Liver (tissue), 9 donors: Measurements from ENCODE around the gene NAT14. TPM values are rescaled to one million over a fixed set of nuclear protein-coding genes. Genes with fewer than 3 reads are reported as not detected.
A peak's percentile ranks its signal among the peaks of the same experiment; 100 is the strongest.

Source experiments
- DNase-seq: peaks from one replicate; pipeline ENCODE4 v3.0.0-alpha.2; 2017; ENCODE audit warnings: low spot score
- H3K27ac ChIP-seq, 2 donors: one replicate each; pipeline ENCODE4 v1.7.0; 2013; ENCODE audit warnings: inconsistent platforms in 2 of 2, low read length in 2 of 2, control low read depth in 1 of 2, low read depth in 1 of 2, mild to moderate bottlenecking in 1 of 2
- H3K27me3 ChIP-seq, 4 donors: one replicate each; pipeline versions ENCODE4 v1.6.1 to v1.7.0; 2013; ENCODE audit warnings: low read length in 3 of 4, inconsistent platforms in 1 of 4, mild to moderate bottlenecking in 1 of 4, moderate library complexity in 1 of 4; ENCODE audit not compliant: control insufficient read depth in 4 of 4, insufficient read depth in 4 of 4
- H3K36me3 ChIP-seq, 4 donors: one replicate each; pipeline versions ENCODE4 v1.6.1 to v1.7.0; 2013; ENCODE audit warnings: low read length in 3 of 4, mild to moderate bottlenecking in 3 of 4, low read depth in 1 of 4, moderate library complexity in 1 of 4; ENCODE audit not compliant: control insufficient read depth in 4 of 4, insufficient read depth in 3 of 4
- H3K4me1 ChIP-seq, 4 donors: one replicate each; pipeline versions ENCODE4 v1.6.1 to v1.7.0; 2013; ENCODE audit warnings: low read length in 3 of 4, mild to moderate bottlenecking in 3 of 4, moderate library complexity in 1 of 4; ENCODE audit not compliant: control insufficient read depth in 4 of 4, insufficient read depth in 4 of 4
- H3K4me3 ChIP-seq, 3 donors: one replicate each; pipeline versions ENCODE4 v1.6.1 to v1.7.0; 2013; ENCODE audit warnings: low read length in 3 of 3, control low read depth in 1 of 3, low read depth in 1 of 3, mild to moderate bottlenecking in 1 of 3
- H3K9ac ChIP-seq, 2 donors: one replicate each; pipeline ENCODE4 v1.7.0; 2013; ENCODE audit warnings: low read length in 2 of 2, mild to moderate bottlenecking in 2 of 2, moderate library complexity in 2 of 2, control low read depth in 1 of 2, low read depth in 1 of 2
- H3K9me3 ChIP-seq, 4 donors: one replicate each; pipeline versions ENCODE4 v1.6.1 to v1.7.0; 2013; ENCODE audit warnings: low read length in 3 of 4; ENCODE audit not compliant: control insufficient read depth in 4 of 4
- ATF3 ChIP-seq: IDR thresholded peaks from 2 replicates; pipeline ENCODE4 v1.6.1; 2016; ENCODE audit warnings: antibody characterized with exemption
- CTCF ChIP-seq: fragments of 150-350 bp; IDR thresholded peaks from 2 replicates; pipeline ENCODE4 v1.5.1; 2017; ENCODE audit warnings: improper control_type of control experiment, low read depth, low read length; ENCODE audit not compliant: missing input control
- EGR1 ChIP-seq, 2 donors: IDR thresholded peaks; 2 replicates each; pipeline ENCODE4 v1.6.1; 2016 to 2018; ENCODE audit warnings: antibody characterized with exemption in 2 of 2, low read depth in 2 of 2
- FOXA2 ChIP-seq: IDR thresholded peaks from 2 replicates; pipeline ENCODE4 v1.6.1; 2016; ENCODE audit warnings: antibody characterized with exemption
- GABPA ChIP-seq, 2 donors: IDR thresholded peaks in 1 of 2; conservative IDR thresholded peaks in 1 of 2; 2 replicates each; pipeline ENCODE4 v1.6.1; 2016; ENCODE audit warnings: antibody characterized with exemption in 2 of 2, mild to moderate bottlenecking in 1 of 2, moderate library complexity in 1 of 2
- HNF4G ChIP-seq: IDR thresholded peaks from 2 replicates; pipeline ENCODE4 v1.6.1; 2016; ENCODE audit warnings: antibody characterized with exemption
- JUND ChIP-seq, 2 donors: IDR thresholded peaks; 2 replicates each; pipeline ENCODE4 v1.6.1; 2016; ENCODE audit warnings: antibody characterized with exemption in 2 of 2
- MAX ChIP-seq: IDR thresholded peaks from 2 replicates; pipeline ENCODE4 v1.6.1; 2016; ENCODE audit warnings: antibody characterized with exemption
- NR2F2 ChIP-seq: IDR thresholded peaks from 2 replicates; pipeline ENCODE4 v1.6.1; 2016; ENCODE audit warnings: antibody characterized with exemption
- RAD21 ChIP-seq, 2 donors: IDR thresholded peaks; 2 replicates each; pipeline ENCODE4 v1.6.1; 2016; ENCODE audit warnings: antibody characterized with exemption in 2 of 2, mild to moderate bottlenecking in 2 of 2
- REST ChIP-seq: IDR thresholded peaks from 2 replicates; pipeline ENCODE4 v1.6.1; 2016; ENCODE audit warnings: antibody characterized with exemption, mild to moderate bottlenecking
- RXRA ChIP-seq, 2 donors: IDR thresholded peaks; 2 replicates each; pipeline ENCODE4 v1.6.1; 2017 to 2018; ENCODE audit warnings: antibody characterized with exemption in 2 of 2, mild to moderate bottlenecking in 1 of 2
- SP1 ChIP-seq: IDR thresholded peaks from 2 replicates; pipeline ENCODE4 v1.6.1; 2018; ENCODE audit warnings: antibody characterized with exemption, mild to moderate bottlenecking
- YY1 ChIP-seq: IDR thresholded peaks from 2 replicates; pipeline ENCODE4 v1.6.1; 2016; ENCODE audit warnings: antibody characterized with exemption, mild to moderate bottlenecking
- WGBS: extraction: QIAGEN DNeasy Blood & Tissue Kit; methylation state at CpG from one replicate; pipeline ENCODE4 v1.1.7; 2013; 5-methylcytosine and 5-hydroxymethylcytosine counted together
- polyA plus RNA-seq, 2 donors: library from polyadenylated mRNA; stranded (reverse) in 1 of 2; unstranded in 1 of 2; fragments of 200-250 nt in 1 of 2; fragments of >200 nt in 1 of 2; fragmentation: Nextera tagmentation in 1 of 2; extraction: Ambion mirVana in 1 of 2; gene quantifications; one replicate each; pipeline versions ENCODE4 v1.2.1 to v1.2.3, GENCODE V29; 2013 to 2015
- total RNA-seq, 2 donors: library from RNA; depleted of rRNA; stranded (reverse); fragments of >200 nt; gene quantifications; one replicate each; pipeline ENCODE4 v1.2.3, GENCODE V29; 2014
- donor health status: healthy.
- donor health status: healthy.
- donor health status: healthy.
- donor health status: healthy.
- donor health status: healthy.

The NAT14 gene
- total RNA-seq: 1 to 10 TPM; 1.4 to 3.7 TPM
- 1 to 10 TPM; 2.6 to 3.5 TPM for polyA plus RNA-seq

- H3K36me3 ChIP-seq: peaks cover 0 to 11% (median 5%) of the 10 kb centered on the region in 4 donors
- H3K4me3 ChIP-seq: peak within 1 kb of the TSS in 1 of 3 donors; percentile 52
- 4% methylated on average over 78 of the region's 78 CpGs for WGBS
- no peaks in the 10 kb centered on the region for H3K9me3 ChIP-seq
- TF ChIP-seq GABPA (IDR thresholded peaks at IDR 0.05 in 1 of 2, conservative IDR thresholded peaks at IDR 0.05 in 1 of 2): peak; percentile 35 to 64
- no peak for TF ChIP-seq RAD21 (IDR thresholded peaks at IDR 0.05)
- H3K4me1 ChIP-seq: peaks cover 3 to 14% (median 7%) of the 10 kb centered on the region in 4 donors
- H3K27ac ChIP-seq: peak within 1 kb of the TSS; percentile 31 to 41
- peak; percentile 63 for DNase-seq
- H3K9ac ChIP-seq: peak within 1 kb of the TSS in 1 of 2 donors; percentile 38
- no peaks in the 10 kb centered on the region for H3K27me3 ChIP-seq
Observed at GRCh38 chr19:55484593-55485438, at the start of gene NAT14. Gene NAT14, plus strand, starts transcription at chr19:55485188. Its CDS starts 521 bp downstream, at chr19:55485709.

- Histone ChIP-seq H3K9ac (no peak overlapping the region), H3K9me3 (peaks cover 0 to 2% (median 1%) of the 10 kb centered on the region in 4 donors), H3K4me3 (no peak overlapping the region), H3K27me3 (peaks cover 7 to 23% (median 15%) of the 10 kb centered on the region in 4 donors), H3K36me3 (no peaks in the 10 kb centered on the region), H3K4me1 (peaks cover 0 to 3% (median 1%) of the 10 kb centered on the region in 4 donors), H3K27ac (no peak overlapping the region)
- WGBS: 40% methylated on average over 8 of the region's 8 CpGs
- TF ChIP-seq CTCF: no peak
- no peak for TF ChIP-seq JUND (IDR thresholded peaks at IDR 0.05)
- no peak for TF ChIP-seq NR2F2
- no peak for TF ChIP-seq ATF3
- TF ChIP-seq HNF4G: no peak
- no peak for TF ChIP-seq EGR1 (IDR thresholded peaks at IDR 0.05; ENCODE audit: low read depth in 2 of 2)
- TF ChIP-seq RAD21 (IDR thresholded peaks at IDR 0.05): no peak
- TF ChIP-seq MAX: no peak
- TF ChIP-seq RXRA (IDR thresholded peaks at IDR 0.05): no peak
- TF ChIP-seq YY1: no peak
- no peak for TF ChIP-seq SP1
- DNase-seq: no peak
Observed at GRCh38 chr19:55436847-55437246, 48.1 kb upstream of the NAT14 start.

GRCh38 chr19:55437410-55437809, 47.6 kb upstream of the NAT14 start:
- Histone ChIP-seq H3K36me3 (no peaks in the 10 kb centered on the region), H3K9me3 (peaks cover 0 to 2% (median 1%) of the 10 kb centered on the region in 4 donors), H3K4me3 (no peak overlapping the region), H3K9ac (no peak overlapping the region), H3K4me1 (peaks cover 0 to 3% (median 1%) of the 10 kb centered on the region in 4 donors), H3K27ac (no peak overlapping the region), H3K27me3 (peaks cover 10 to 19% (median 13%) of the 10 kb centered on the region in 4 donors)
- WGBS: 5% methylated on average over 17 of the region's 17 CpGs
- DNase-seq: peak; percentile 78
- no peak for TF ChIP-seq JUND (IDR thresholded peaks at IDR 0.05)
- TF ChIP-seq FOXA2: no peak
- TF ChIP-seq REST: peak; percentile 99
- TF ChIP-seq CTCF: no peak
